Esophagus muscularis mucosa (tissue), 3 donors: ENCODE results near the gene RBFOX2.

Source experiments
- POLR2AphosphoS5 ChIP-seq, 2 donors: sonication (generic); formaldehyde crosslinking; IDR thresholded peaks; one replicate each; pipeline ENCODE4 v1.6.1; 2017; ENCODE audit warnings: antibody characterized with exemption in 2 of 2
- TF ChIP-seq, protein P1 (sequence below), 3 experiments: fragments of 200-600 bp in 2 of 3; fragments of 450-650 bp in 1 of 3; sonication (generic) in 2 of 3; IDR thresholded peaks; one replicate each; pipeline ENCODE4 v1.5.1; 2017 to 2019; ENCODE audit warnings: antibody characterized with exemption in 3 of 3, mild to moderate bottlenecking in 2 of 3, moderate library complexity in 1 of 3

DNA sequence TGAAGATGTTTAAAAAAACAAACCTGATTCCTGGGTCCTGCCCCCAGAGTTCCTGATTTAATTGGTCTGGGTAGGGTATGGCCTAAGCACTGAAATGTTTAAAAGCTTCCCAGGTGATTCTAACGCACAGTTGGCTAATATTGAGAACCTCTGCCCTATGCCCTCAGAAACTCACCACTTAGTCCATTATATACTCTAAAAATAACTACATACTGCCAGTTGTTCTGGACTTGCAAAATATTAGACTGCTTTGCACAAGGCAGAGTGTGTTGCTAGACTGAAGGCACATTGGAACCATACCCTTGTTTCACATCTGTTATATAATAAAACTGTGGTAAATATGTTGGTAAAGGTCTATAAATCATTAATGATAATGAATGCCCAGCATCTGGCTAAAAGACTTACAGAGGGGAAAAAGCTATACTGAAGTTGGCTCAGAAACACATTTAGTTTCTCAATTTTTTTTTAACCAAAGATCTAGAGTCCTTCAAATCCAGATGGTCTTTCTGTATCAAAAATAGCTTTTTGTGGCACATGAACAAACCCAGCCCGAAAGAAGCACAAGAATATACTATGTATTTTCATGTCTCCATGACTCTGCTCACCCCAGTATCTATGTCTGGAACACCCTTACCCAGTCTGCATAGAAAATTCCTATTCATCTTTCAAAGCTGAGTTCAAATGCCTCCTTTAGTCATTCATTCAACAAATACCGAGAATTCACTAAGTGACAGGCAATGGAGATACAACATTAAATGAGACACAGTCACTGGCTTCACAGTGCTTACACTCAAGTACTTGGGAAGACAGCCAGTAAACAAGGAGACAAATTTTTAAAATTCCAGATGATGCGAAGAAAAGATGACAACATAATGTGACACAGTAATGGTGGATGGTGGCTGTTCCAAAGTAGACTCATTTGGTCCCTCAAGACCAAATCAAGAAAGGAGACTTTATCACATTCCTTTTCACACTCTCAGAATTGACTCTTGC is 44.1 kb downstream of the RBFOX2 start:
- TF ChIP-seq, protein P1, sequence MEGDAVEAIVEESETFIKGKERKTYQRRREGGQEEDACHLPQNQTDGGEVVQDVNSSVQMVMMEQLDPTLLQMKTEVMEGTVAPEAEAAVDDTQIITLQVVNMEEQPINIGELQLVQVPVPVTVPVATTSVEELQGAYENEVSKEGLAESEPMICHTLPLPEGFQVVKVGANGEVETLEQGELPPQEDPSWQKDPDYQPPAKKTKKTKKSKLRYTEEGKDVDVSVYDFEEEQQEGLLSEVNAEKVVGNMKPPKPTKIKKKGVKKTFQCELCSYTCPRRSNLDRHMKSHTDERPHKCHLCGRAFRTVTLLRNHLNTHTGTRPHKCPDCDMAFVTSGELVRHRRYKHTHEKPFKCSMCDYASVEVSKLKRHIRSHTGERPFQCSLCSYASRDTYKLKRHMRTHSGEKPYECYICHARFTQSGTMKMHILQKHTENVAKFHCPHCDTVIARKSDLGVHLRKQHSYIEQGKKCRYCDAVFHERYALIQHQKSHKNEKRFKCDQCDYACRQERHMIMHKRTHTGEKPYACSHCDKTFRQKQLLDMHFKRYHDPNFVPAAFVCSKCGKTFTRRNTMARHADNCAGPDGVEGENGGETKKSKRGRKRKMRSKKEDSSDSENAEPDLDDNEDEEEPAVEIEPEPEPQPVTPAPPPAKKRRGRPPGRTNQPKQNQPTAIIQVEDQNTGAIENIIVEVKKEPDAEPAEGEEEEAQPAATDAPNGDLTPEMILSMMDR (IDR thresholded peaks at IDR 0.05), result no peak
- no peak for TF ChIP-seq POLR2AphosphoS5 (IDR thresholded peaks at IDR 0.05)
